Endometrial microvascular endothelial cells (primary cell): ENCODE measurements around the gene ASPA. TPM values are rescaled to one million over a fixed set of nuclear protein-coding genes. Genes with fewer than 3 reads are reported as not detected.

Experiments
- in situ Hi-C: cut with HindIII; loops from 2 replicates; pipeline ENCODE4 v1.10.0; 2017; ENCODE audit warnings: low sequenced_read_pairs, low pct_unique_long_range_greater_than_20kb; ENCODE audit errors: inconsistent ontology term
- total RNA-seq: library from RNA; depleted of rRNA; stranded (reverse); fragments of >200 nt; gene quantifications from one replicate; pipeline ENCODE4 v1.2.3, GENCODE V29; 2015; ENCODE audit errors: inconsistent ontology term

The ASPA gene
- total RNA-seq, 1 donor from 2014 or later, result not detected

DNA sequence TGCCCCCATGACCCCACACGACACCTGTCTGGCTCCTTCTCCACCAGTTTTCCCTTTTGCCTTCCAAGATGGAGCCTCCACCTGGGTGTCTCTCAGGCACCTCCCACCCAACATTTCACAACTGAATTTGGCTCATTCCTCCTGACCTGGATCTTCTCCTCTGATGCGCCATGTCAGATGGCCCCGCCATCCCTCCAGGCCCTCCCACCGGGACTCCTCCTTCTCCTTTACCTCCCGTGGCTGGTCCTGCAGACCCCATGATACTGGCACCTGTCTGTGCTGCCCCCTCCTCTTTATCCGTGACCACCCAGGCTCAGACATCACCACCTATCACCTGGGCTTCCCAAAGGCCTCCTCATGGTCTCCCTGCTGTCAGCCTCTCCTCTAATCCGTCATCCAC lies 77.1 kb downstream of the ASPA start:
- in situ Hi-C loops, result no loop called here

Other genes with a start within 250 kb of the ASPA start
- gene OR3A1, start 177.6 kb upstream of the ASPA start, total RNA-seq, result not detected
- not detected for gene OR3A2, start 89.7 kb upstream of the ASPA start, total RNA-seq
- gene OR1E1, start 77.6 kb upstream of the ASPA start, total RNA-seq, result not detected
- not detected for gene OR3A3, start 64.6 kb upstream of the ASPA start, total RNA-seq
- gene OR1E2, start 42.2 kb upstream of the ASPA start, total RNA-seq, result not detected
- not detected for gene SPATA22, start 4.2 kb upstream of the ASPA start, total RNA-seq
- gene TRPV3, start 81.8 kb downstream of the ASPA start, total RNA-seq, result not detected
- gene TRPV1, start 133.4 kb downstream of the ASPA start, total RNA-seq, result 1.5 TPM
- gene SHPK, start 160.3 kb downstream of the ASPA start, total RNA-seq, result 25.1 TPM
- gene CTNS, start 160.8 kb downstream of the ASPA start, total RNA-seq, result 43.9 TPM
- 367 TPM for gene TAX1BP3, start 192.6 kb downstream of the ASPA start, total RNA-seq
- 48.8 TPM for gene EMC6, start 192.8 kb downstream of the ASPA start, total RNA-seq
- 0.84 TPM for gene P2RX5, start 220.2 kb downstream of the ASPA start, total RNA-seq
- gene HASPIN, start 247.9 kb downstream of the ASPA start, total RNA-seq, result 17.2 TPM